Brain pericyte (primary cell): ENCODE results near the gene PHGDH.
"Not testable (repeated sequence)": the region's sequence is repeated elsewhere in the genome, so short reads cannot be mapped to it uniquely, and the experiment has no call there.

Experiments
- DNase-seq: peaks from one replicate; pipeline ENCODE4 v3.0.0-alpha.2; 2012; ENCODE audit warnings: low read depth, low spot score

Gene PHGDH

GRCh38 chr1:119762953-119763352, 51.2 kb downstream of the PHGDH start:
- no peak for DNase-seq

GRCh38 chr1:119764220-119764619, 52.5 kb downstream of the PHGDH start:
- DNase-seq: no peak

GRCh38 chr1:119766374-119766794, 54.6 kb downstream of the PHGDH start:
- no peak for DNase-seq

- DNase-seq: no peak
Measured at GRCh38 chr1:119767486-119767885, 55.8 kb downstream of the PHGDH start.

GRCh38 chr1:119768778-119769177, 57.0 kb downstream of the PHGDH start, which contains the start of gene HMGCS2:
TSS of gene HMGCS2 (minus strand) at chr1:119768905. CDS start at chr1:119768844, 61 bp downstream.
- no peak for DNase-seq

- DNase-seq: no peak
Measured at GRCh38 chr1:119771016-119771415, 59.3 kb downstream of the PHGDH start.

- DNase-seq: no peak
Measured at GRCh38 chr1:119771770-119772169, 60.0 kb downstream of the PHGDH start.

GRCh38 chr1:119772298-119772697, 60.6 kb downstream of the PHGDH start:
- no peak for DNase-seq

GRCh38 chr1:119773711-119774241, 62.0 kb downstream of the PHGDH start:
- DNase-seq: no peak

GRCh38 chr1:119774746-119775490, 63.2 kb downstream of the PHGDH start:
- DNase-seq: no peak

- DNase-seq: no peak
Measured at GRCh38 chr1:119778359-119778758, 66.6 kb downstream of the PHGDH start.

GRCh38 chr1:119778886-119779560, 67.3 kb downstream of the PHGDH start:
- DNase-seq: no peak

- no peak for DNase-seq
Measured at GRCh38 chr1:119779869-119780356, 68.2 kb downstream of the PHGDH start.

GRCh38 chr1:119781434-119782210, 69.9 kb downstream of the PHGDH start:
- DNase-seq: no peak

GRCh38 chr1:119782631-119783325, 71.0 kb downstream of the PHGDH start:
- DNase-seq: no peak

GRCh38 chr1:119783354-119784185, 71.8 kb downstream of the PHGDH start:
- DNase-seq: no peak

GRCh38 chr1:119784191-119784781, 72.6 kb downstream of the PHGDH start:
- no peak for DNase-seq

- not testable (repeated sequence) for DNase-seq
Measured at GRCh38 chr1:119786046-119786445, 74.3 kb downstream of the PHGDH start.

- not testable (repeated sequence) for DNase-seq
Measured at GRCh38 chr1:119786473-119787050, 74.8 kb downstream of the PHGDH start.

- DNase-seq: no peak
Measured at GRCh38 chr1:119787776-119788175, 76.0 kb downstream of the PHGDH start.
